A673 (cell line): ENCODE results near the gene SNAP91. TPM values are rescaled to one million over a fixed set of nuclear protein-coding genes. Genes with fewer than 3 reads are reported as not detected.

Source experiments
- BruUV-seq: library from RNA; stranded (reverse); fragments of 400-500 nt; replicated peaks from 2 replicates; lab custom pipeline; 2021; lab: Mats Ljungman, UMichigan
- CTCF ChIA-PET: fragments of 300-600 bp; sonication (Branson Sonifier 250); formaldehyde crosslinking; loops from one replicate; lab custom pipeline; 2022; ENCODE audit warnings: antibody characterized with exemption; lab: Charles Lee
- POLR2A ChIA-PET: fragments of 300-600 bp; sonication (Branson Sonifier 250); formaldehyde crosslinking; loops from one replicate; lab custom pipeline; 2022; ENCODE audit warnings: antibody characterized with exemption; ENCODE audit not compliant: low non-redundant PET; lab: Charles Lee
- DNase-seq: peaks from one replicate; pipeline ENCODE4 v3.0.0-alpha.2; 2015; ENCODE audit warnings: low spot score
- H3K27ac ChIP-seq: fragments of 200-600 bp; sonication (generic); 2 replicates; pipeline ENCODE4 v1.5.1; 2016; ENCODE audit warnings: mixed run types, low read depth, mild to moderate bottlenecking, mixed read lengths, antibody characterized with exemption, low read length; ENCODE audit not compliant: poor library complexity, severe bottlenecking
- H3K27me3 ChIP-seq: fragments of 200-600 bp; sonication (generic); replicated peaks from 2 replicates; pipeline ENCODE4 v1.6.1; 2017; ENCODE audit warnings: mixed run types, low read depth, mild to moderate bottlenecking, mixed read lengths, antibody characterized with exemption, low read length; ENCODE audit not compliant: insufficient read depth, poor library complexity
- H3K36me3 ChIP-seq: fragments of 200-600 bp; sonication (generic); 2 replicates; pipeline ENCODE4 v1.6.1; 2016; ENCODE audit warnings: mixed run types, mild to moderate bottlenecking, mixed read lengths, antibody characterized with exemption, low read length; ENCODE audit not compliant: insufficient read depth, poor library complexity, severe bottlenecking
- H3K4me1 ChIP-seq: fragments of 200-600 bp; sonication (generic); 2 replicates; pipeline ENCODE4 v1.6.1; 2017; ENCODE audit warnings: mixed run types, mild to moderate bottlenecking, mixed read lengths, antibody characterized with exemption, low read length; ENCODE audit not compliant: insufficient read depth, poor library complexity, severe bottlenecking
- H3K4me3 ChIP-seq: fragments of 200-600 bp; sonication (generic); 2 replicates; pipeline ENCODE4 v1.5.1; 2016; ENCODE audit warnings: low read depth, mixed run types, mild to moderate bottlenecking, mixed read lengths, low read length; ENCODE audit not compliant: poor library complexity, severe bottlenecking
- H3K9me3 ChIP-seq: fragments of 200-600 bp; sonication (generic); 2 replicates; pipeline ENCODE4 v1.6.1; 2016; ENCODE audit warnings: mixed run types, low read depth, mild to moderate bottlenecking, mixed read lengths, antibody characterized with exemption, low read length; ENCODE audit not compliant: poor library complexity, severe bottlenecking
- CTCF ChIP-seq: fragments of 300-800, 200-600 bp; sonication (generic); conservative IDR thresholded peaks from 2 replicates; pipeline ENCODE4 v1.5.1; 2017; ENCODE audit warnings: low read depth, mild to moderate bottlenecking, antibody characterized with exemption, low read length, moderate library complexity, mixed read lengths
- EZH2 ChIP-seq: fragments of 200-600 bp; sonication (generic); IDR thresholded peaks from 2 replicates; pipeline ENCODE4 v1.6.1; 2017; ENCODE audit warnings: borderline replicate concordance, low read depth, mild to moderate bottlenecking, mixed read lengths, antibody characterized with exemption, low read length; ENCODE audit not compliant: poor library complexity, severe bottlenecking
- intact Hi-C: fragments of 100-400 bp; cut with micrococcal nuclease; formaldehyde crosslinking; loops from one replicate; pipeline ENCODE4 v1.10.0; 2022; ENCODE audit not compliant: unreplicated experiment
- total RNA-seq: library from RNA; stranded (reverse); gene quantifications from 2 replicates; pipeline ENCODE4 v1.2.3, GENCODE V29; 2021

SNAP91 gene
- total RNA-seq, 1 experiment from 2014 or later, result 0.62 TPM

- intact Hi-C loops, result no loop called here
- DNase-seq, result no peak
- Histone ChIP-seq H3K27ac (no peak overlapping the region), H3K4me1 (no peaks in the 10 kb centered on the region), H3K27me3 (peaks cover 8% of the 10 kb centered on the region), H3K9me3 (no peaks in the 10 kb centered on the region), H3K36me3 (no peaks in the 10 kb centered on the region), H3K4me3 (no peak overlapping the region)
- no TSS peak for BruUV-seq
- ChIA-PET CTCF (no interaction called here), POLR2A (no interaction called here)
- TF ChIP-seq EZH2 (no peak), CTCF (no peak)
These were observed 21.0 kb upstream of the SNAP91 start for GRCh38 chr6:83729871-83730270.

GRCh38 chr6:83722876-83723275 is 14.0 kb upstream of the SNAP91 start:
- Histone ChIP-seq H3K27ac (no peak overlapping the region), H3K27me3 (peaks cover 4% of the 10 kb centered on the region), H3K36me3 (no peaks in the 10 kb centered on the region), H3K4me3 (no peak overlapping the region), H3K9me3 (no peaks in the 10 kb centered on the region), H3K4me1 (no peaks in the 10 kb centered on the region)
- TF ChIP-seq EZH2 (no peak), CTCF (no peak)
- no peak for DNase-seq
- CTCF ChIA-PET, result no interaction called here
- intact Hi-C loops, result no loop called here
- BruUV-seq, result no TSS peak
- POLR2A ChIA-PET, result no interaction called here

GRCh38 chr6:83717809-83718208 is 8.9 kb upstream of the SNAP91 start:
- Histone ChIP-seq H3K36me3 (no peaks in the 10 kb centered on the region), H3K27ac (no peak overlapping the region), H3K4me3 (no peak overlapping the region), H3K4me1 (no peaks in the 10 kb centered on the region), H3K27me3 (peaks cover 4% of the 10 kb centered on the region), H3K9me3 (peaks cover 4% of the 10 kb centered on the region)
- POLR2A ChIA-PET, result no interaction called here
- CTCF ChIA-PET, result no interaction called here
- no TSS peak for BruUV-seq
- DNase-seq, result no peak
- TF ChIP-seq CTCF (no peak), EZH2 (no peak)
- intact Hi-C loops, result no loop called here
